HG02759 (cell line): ENCODE measurements around the gene LCORL.
A peak's percentile ranks its signal among the peaks of the same experiment; 100 is the strongest.

Source experiments
- ATAC-seq: cut with Tn5 transposase; IDR thresholded peaks from one replicate; pipeline ENCODE4 v1.9.1; 2021; ENCODE audit warnings: mild to moderate bottlenecking, moderate library complexity; ENCODE audit not compliant: unreplicated experiment

Gene LCORL

GRCh38 chr4:18020671-18021469 lies 685 bp downstream of the LCORL start:
- ATAC-seq, result peak; percentile 21

- no peak for ATAC-seq
These were observed 1.3 kb downstream of the LCORL start for GRCh38 chr4:18020145-18020670.

- ATAC-seq, result no peak
These were observed 7.3 kb downstream of the LCORL start for GRCh38 chr4:18014269-18014668.

GRCh38 chr4:18012807-18013462 lies 8.6 kb downstream of the LCORL start:
- ATAC-seq, result no peak

GRCh38 chr4:18012134-18012806 lies 9.3 kb downstream of the LCORL start:
- no peak for ATAC-seq

- no peak for ATAC-seq
These were observed 13.9 kb downstream of the LCORL start for GRCh38 chr4:18007625-18008024.

GRCh38 chr4:18006432-18006831 lies 15.1 kb downstream of the LCORL start:
- peak; percentile 32 for ATAC-seq

- no peak for ATAC-seq
These were observed 24.4 kb downstream of the LCORL start for GRCh38 chr4:17997129-17997528.

GRCh38 chr4:17995165-17995564 lies 26.4 kb downstream of the LCORL start:
- no peak for ATAC-seq

GRCh38 chr4:17985832-17986231 lies 35.7 kb downstream of the LCORL start:
- no peak for ATAC-seq

GRCh38 chr4:17981063-17981462 lies 40.5 kb downstream of the LCORL start:
- ATAC-seq, result no peak

GRCh38 chr4:17968721-17969120 lies 52.8 kb downstream of the LCORL start:
- no peak for ATAC-seq

- no peak for ATAC-seq
These were observed 54.5 kb downstream of the LCORL start for GRCh38 chr4:17967078-17967477.

- ATAC-seq, result no peak
These were observed 55.2 kb downstream of the LCORL start for GRCh38 chr4:17966312-17966711.

GRCh38 chr4:17964576-17964975 lies 57.0 kb downstream of the LCORL start:
- no peak for ATAC-seq

GRCh38 chr4:17962171-17962570 lies 59.4 kb downstream of the LCORL start:
- no peak for ATAC-seq

- no peak for ATAC-seq
These were observed 60.3 kb downstream of the LCORL start for GRCh38 chr4:17961249-17961648.

- ATAC-seq, result no peak
These were observed 63.4 kb downstream of the LCORL start for GRCh38 chr4:17958181-17958580.

GRCh38 chr4:17957688-17958087 lies 63.9 kb downstream of the LCORL start:
- no peak for ATAC-seq

GRCh38 chr4:17956245-17956644 lies 65.3 kb downstream of the LCORL start:
- ATAC-seq, result no peak

GRCh38 chr4:17945303-17945702 lies 76.3 kb downstream of the LCORL start:
- no peak for ATAC-seq

GRCh38 chr4:17941731-17942130 lies 79.8 kb downstream of the LCORL start:
- ATAC-seq, result no peak
